Stimulated activated CD8-positive, alpha-beta memory T cell treated with anti-CD3 and anti-CD28 coated beads, Interleukin-7, amount 100 ng/mL, for 48 hours (primary cell): ENCODE measurements around the gene NUDCD3.

Experiments
- DNase-seq, 2 donors: peaks; one replicate each; pipeline ENCODE4 v3.0.0-alpha.2; 2020; ENCODE audit warnings: low read depth in 1 of 2; ENCODE audit errors: extremely low read depth in 1 of 2

NUDCD3 gene

DNA sequence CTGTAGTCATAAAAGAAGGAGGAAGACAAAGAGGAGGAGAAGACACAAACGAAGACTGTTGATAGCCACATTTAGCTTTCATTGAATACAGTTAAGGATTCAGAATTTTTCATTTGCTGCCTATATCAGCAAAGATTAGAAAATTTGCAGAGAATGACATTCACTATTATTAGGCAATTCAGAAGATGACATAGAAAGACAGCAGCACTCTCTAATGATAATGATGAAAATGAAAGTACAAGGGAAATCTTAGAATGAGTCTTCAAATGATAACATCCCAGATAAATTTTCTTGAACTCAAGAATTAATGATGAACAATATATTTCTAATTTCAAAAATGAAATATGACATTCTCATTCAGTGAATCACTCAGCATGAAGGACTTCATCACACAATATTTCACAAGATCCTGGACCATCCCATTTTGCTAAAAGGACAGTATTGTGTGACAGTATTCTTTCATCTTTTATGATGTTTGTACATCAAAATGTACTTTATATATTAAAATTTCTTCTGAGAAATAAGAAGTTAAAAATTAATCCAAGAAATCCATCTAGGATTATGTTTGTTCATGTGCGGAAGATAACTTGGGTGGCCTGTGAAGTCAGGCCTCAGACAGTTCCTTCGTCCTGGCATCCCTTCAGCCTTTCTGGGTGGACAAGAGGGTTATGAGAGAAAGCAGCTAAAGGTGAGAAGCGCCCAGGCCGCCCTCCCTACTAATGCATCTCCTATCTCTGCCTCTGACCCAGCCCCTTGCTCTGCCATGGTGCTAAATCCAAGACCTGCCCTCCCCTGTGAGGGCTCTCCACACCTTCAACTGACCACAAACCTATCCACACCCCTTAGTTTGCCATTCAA, 117.7 kb downstream of the NUDCD3 start:
- DNase-seq, result no peak

DNA sequence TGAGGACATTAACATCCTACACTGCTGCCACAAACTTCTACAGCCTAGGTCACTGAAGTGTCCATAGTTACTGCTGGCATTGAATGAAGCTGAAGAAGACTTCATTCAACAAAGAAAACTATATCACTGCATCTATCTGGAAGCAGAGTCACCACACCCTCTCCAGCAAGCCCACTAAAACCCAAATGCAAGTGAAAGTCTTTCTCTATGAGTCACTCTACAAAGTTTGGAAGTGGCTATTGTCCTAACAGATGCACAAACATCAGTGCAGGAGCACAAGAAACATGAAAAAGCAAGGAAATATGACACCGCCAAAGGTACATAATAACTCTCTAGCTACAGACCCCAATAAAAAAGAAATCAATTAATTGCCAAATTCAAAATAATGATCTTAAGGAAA, 121.6 kb downstream of the NUDCD3 start:
- no peak for DNase-seq

DNA sequence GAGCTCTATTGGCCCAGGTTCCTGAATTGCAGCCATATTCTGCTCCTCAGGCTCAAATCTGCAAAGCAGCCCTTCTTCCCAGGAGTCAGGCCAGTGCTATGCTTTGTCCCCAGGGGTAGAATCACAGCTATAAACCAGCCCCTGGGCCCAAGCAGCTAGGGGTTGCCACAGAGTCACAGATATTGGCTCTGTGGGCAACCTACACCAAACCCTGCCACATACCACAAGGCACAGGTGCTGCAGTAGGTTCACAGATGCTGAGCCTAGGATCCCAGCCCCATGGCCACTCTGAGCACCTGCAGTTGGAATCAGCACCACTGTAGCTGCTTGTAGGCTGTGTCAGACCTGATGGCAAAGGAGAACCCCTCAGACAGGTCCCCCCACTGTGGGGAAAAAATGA, 122.0 kb downstream of the NUDCD3 start:
- no peak for DNase-seq

DNA sequence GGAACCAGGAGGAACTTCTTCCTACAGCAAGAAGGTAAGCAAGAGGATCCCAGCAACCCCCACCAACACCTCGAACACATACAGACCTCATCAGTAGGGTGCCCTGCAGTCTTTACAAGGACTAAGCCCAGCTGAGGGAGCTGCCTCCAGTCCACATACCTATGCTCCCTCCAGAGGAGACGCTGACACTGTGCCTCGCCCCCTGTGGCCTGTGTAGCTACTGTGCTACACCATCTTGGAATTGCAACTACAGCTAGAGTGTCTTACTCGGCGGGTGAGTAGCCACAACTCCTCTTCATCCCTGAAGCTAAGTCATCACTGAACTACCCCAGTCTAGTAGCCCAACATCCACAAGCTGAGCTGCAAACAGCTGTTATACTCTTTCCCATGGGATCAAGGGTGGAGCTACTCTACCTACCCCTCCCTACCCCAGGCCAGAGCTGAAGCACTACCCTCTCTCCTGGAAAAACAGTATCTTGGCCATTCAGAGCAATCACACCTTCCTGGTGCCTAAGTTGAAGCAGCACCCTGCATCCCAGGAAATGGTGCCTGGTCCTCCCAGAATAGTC, 122.9 kb downstream of the NUDCD3 start:
- DNase-seq, result no peak

- DNase-seq, result no peak
Observed at GRCh38 chr7:44366986-44367385, 123.5 kb downstream of the NUDCD3 start.

GRCh38 chr7:44353668-44354067, 136.8 kb downstream of the NUDCD3 start:
- no peak for DNase-seq

DNA sequence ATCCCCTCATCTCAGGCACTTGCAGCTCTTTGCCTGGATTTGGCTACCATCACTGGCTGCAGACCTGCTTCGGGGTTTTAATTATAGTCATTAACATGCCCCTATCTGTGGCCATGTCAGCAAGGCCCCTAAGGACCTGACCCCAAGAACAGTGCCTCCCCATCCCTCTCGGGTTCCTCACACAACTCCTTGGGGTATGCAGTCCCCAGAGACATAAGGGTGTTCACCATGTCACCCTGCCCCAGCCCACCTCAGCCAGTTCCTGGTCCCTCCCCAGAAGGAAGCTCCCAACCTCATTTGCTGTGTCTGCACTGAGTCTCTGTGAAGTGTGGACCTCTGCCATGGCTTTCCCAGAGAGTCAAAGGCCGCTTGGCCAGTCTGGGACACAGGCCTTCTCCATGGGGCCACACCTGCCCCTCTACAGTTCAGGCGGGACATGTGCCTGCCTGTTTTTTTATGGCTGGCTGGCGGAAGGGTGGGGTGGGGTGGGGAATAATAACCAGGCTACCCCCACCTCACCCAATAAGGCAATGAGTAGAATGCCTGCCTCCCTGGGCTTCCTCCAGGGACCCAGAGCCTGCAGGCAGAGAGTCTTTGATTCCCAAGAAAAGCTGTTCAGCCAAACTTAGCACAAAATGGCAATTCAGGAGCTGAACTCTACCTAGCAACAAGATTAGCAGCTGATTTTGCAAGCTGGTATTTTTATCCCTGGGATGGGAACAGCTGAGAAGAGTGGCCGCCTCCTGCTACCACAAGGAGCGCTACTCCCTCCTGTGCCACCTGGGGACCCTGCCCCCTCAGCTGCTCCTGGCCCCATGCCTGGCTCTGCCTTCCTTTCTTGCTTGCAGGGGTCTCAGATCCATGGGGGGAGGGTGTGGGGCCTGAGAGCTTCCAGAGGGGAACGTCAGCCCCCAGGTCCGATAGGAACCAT, 141.3 kb downstream of the NUDCD3 start:
- DNase-seq, result no peak

- no peak for DNase-seq
Observed at GRCh38 chr7:44348300-44348699, 142.2 kb downstream of the NUDCD3 start.

- no peak for DNase-seq
Observed at GRCh38 chr7:44347546-44348114, 142.8 kb downstream of the NUDCD3 start.

DNA sequence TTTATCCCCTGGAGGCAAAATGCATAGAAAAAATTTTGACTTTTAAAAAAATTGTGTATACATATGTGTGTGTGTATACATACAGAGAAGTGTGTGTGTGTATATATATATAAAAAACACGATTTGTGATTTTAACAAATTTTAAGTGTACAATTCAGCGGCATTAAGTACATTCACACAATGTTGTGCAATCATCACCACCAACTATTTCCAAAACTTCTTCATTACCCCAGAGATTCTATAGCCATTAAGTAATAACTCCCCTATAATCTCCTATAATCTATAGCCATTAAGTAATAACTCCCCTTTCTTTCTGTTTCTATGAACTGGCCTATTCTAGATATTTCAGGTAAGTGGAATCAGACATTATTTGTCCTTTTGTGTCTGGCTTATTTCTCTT, 144.4 kb downstream of the NUDCD3 start:
- DNase-seq, result no peak

- DNase-seq, result no peak
Observed at GRCh38 chr7:44341401-44341800, 149.1 kb downstream of the NUDCD3 start.

DNA sequence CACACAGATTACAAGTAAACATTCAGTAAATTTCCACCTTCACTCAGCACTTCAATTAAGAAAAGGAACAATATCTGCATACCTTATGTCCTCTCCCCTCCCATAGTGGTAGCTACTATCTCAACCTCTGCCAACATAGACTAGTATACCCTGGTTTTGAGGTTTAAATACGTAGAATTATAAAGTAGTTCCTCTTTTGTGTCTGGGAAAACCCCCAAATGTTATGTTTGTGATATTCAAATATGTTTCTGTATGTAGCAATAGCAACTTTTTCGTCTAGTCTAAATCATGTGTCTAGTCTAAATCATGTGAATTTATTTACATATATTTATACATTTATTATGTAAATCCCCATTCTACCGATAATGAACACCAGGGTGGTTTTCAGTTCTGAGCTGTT, 151.9 kb downstream of the NUDCD3 start:
- DNase-seq, result no peak

GRCh38 chr7:44336491-44336890, 154.0 kb downstream of the NUDCD3 start:
- DNase-seq, result no peak

DNA sequence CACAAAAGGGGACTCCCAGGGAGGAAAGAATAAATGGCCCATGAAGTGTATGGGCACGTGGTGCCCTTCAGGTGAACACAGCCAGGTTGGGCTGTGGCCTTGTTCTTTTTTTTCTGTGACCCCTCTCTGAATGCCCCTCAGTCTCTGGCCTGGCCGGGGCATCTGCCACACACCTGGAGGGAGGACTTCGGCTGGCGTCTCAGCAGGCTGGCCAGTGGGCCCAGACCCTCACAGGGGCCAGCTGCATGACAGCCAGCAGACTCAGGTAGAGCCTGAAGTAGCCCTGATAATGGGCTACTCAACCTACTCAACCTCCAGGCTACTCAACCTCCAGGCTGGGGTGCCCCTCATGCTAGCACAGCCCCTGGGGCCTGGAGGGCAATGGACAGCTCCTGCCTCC, 155.3 kb downstream of the NUDCD3 start:
- no peak for DNase-seq

DNA sequence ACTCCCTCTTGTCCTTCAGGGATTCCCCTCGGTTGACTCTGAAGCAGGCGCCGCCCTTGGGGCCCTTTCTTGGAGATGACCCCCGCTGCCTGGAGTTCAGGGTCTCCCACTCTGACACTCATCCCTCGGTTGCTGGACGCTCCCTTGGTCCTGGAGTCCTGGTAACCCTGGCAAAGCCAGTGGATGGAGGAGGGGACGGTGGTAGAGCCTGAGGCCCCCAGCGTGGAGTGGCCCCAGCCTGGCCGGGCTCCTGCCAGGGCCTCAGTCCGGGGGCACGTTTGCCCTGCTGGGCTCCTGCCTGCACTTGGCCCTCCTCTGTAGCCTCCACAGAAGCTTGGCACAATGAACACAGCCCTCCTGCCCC, 155.7 kb downstream of the NUDCD3 start:
- DNase-seq, result no peak

DNA sequence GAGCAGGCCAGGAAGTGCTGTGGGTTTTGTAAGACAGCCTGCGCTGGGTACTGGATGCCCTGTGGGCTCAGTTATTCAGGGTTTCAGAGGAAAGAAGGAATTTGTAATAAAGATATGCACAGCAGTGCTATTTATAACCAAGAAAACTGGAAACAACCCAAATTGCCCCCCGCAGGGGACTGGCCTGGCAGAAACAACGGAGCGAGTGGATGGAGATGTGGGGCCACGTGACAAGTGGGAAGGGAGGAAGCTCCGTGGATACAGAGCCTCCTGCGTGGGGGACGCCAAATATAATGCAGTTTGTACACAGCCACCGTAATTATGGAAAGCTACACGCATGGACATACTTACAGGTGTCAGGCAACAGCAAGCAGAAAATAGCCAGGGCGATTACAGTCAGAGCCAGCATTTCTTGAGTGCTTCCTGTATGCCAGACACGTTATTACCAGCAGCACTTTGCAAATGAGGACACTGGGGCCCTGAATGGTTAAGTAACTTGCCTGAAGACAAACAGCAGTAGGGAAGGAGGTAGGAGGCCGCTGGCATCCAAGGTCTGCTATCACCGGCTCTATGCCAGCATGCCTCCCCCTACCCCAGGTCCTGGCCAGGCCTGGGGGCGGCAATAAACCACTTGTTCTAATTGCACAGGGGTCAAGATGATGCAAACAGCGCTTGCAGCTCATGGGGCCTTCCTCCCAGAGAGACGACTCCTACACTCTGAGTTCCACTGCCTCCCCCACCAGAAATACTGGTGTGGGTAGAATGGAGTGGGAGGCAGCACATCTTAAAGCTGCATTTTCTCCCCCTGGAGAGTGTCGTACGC, 156.3 kb downstream of the NUDCD3 start:
- DNase-seq, result no peak

DNA sequence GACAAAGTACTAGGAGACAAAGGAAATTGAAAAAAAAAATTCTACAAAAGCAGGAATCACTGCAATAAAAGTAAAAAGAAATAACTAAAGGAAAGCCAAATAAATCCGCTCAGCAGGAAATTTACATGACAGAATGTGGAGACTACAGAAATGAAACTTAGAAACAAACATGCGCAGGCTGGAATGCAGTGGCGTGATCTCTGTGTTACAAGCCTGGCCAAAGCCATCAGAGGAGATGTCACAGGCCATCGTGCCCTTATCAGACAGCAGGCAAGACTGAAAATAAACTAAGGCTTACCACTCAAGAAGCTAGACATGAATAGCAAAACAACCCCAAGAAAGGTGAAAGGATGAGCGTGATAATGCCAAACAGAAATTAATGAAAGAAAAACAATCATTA, 158.8 kb downstream of the NUDCD3 start:
- DNase-seq, result no peak

DNA sequence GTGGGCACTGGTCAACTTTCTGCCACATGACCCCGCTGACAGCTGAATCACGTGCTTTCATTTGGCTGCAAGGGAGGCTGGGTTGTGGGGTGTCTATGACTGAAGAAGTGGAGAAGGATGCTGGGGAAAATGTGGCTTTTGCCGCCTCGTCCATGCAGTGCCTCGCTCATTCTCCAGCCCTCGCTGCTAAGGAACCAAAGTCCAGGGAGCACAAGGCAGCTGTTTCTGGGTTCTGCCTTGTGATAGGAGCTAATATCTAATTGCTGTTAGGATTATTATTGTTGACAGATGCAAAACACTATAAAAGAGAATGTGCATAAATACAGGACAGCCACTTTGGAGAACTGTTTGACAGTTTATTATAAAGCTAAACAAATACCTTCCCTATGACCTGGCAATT, 160.1 kb downstream of the NUDCD3 start:
- DNase-seq, result no peak

DNA sequence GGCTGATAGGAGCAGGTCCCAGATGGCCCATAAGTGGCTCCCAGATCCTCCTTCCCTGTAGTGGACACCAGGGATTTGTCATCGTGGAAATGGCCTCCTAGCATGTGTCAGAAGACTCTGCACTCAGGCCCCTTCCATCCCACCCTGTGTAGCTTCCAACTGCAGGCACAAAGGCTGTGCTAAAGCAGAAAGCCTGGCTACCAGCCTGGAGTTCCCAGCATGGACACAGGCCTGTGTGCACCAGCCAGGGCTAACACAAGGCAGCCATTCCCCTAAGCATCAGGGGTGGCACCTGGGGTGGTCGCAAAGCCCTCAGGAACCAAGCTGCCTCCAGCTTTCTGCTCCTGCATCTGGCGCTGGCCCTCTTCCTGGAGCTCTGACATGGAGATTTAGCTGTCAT, 160.6 kb downstream of the NUDCD3 start:
- no peak for DNase-seq
